ENCODE measurements around the gene ARHGAP6. TPM values are rescaled to one million over a fixed set of nuclear protein-coding genes. Genes with fewer than 3 reads are reported as not detected.

Gene ARHGAP6
- total and polyA plus RNA-seq, 9 of the 15 experiments (the other 6 are each of a cell fraction or from before 2014, with no cell fraction given) = 12.5 to 63.6 (median 41.8) TPM

DNA sequence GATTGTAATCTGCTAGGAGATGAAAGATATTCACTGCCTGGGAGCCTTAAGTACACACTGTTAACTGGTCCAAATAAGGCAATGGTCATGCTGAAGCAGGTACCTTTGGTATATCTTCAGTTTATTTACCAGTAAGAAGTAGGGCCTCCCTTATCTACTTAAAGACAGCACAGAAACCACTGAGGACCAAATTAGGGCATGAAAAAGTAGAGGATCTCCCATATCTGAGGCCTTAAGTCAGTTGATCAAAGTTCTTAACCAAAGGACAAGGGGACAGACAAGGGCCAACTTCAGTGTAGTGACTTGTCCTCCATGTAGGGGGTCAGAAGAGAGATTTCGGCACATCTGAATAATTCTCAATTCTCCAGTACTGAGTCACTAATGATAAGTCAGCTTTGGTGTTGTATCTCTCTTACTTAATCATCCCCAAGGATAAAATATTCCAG lies 313.4 kb downstream of the ARHGAP6 start (continued):
- TF ChIP-seq, protein P1, sequence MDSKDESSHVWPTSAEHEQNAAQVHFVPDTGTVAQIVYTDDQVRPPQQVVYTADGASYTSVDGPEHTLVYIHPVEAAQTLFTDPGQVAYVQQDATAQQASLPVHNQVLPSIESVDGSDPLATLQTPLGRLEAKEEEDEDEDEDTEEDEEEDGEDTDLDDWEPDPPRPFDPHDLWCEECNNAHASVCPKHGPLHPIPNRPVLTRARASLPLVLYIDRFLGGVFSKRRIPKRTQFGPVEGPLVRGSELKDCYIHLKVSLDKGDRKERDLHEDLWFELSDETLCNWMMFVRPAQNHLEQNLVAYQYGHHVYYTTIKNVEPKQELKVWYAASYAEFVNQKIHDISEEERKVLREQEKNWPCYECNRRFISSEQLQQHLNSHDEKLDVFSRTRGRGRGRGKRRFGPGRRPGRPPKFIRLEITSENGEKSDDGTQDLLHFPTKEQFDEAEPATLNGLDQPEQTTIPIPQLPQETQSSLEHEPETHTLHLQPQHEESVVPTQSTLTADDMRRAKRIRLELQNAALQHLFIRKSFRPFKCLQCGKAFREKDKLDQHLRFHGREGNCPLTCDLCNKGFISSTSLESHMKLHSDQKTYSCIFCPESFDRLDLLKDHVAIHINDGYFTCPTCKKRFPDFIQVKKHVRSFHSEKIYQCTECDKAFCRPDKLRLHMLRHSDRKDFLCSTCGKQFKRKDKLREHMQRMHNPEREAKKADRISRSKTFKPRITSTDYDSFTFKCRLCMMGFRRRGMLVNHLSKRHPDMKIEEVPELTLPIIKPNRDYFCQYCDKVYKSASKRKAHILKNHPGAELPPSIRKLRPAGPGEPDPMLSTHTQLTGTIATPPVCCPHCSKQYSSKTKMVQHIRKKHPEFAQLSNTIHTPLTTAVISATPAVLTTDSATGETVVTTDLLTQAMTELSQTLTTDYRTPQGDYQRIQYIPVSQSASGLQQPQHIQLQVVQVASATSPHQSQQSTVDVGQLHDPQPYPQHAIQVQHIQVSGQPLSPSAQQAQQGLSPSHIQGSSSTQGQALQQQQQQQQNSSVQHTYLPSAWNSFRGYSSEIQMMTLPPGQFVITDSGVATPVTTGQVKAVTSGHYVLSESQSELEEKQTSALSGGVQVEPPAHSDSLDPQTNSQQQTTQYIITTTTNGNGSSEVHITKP (IDR thresholded peaks at IDR 0.05; ENCODE audit: partially characterized antibody) = no peak
- TF ChIP-seq PHTF2 (CRISPR knock-in tag; IDR thresholded peaks at IDR 0.05) = 0 out of 2 replicates have a peak, but pooled peaks have one; percentile 14
- TF ChIP-seq ZNF561 (CRISPR knock-in tag; conservative IDR thresholded peaks at IDR 0.05) = no peak
- peak; percentile 39 for TF ChIP-seq TCF3 (CRISPR knock-in tag; IDR thresholded peaks at IDR 0.05)
- TF ChIP-seq ZBTB11 (CRISPR knock-in tag; IDR thresholded peaks at IDR 0.05) = 0 out of 6 replicates have a peak, but pooled peaks of 1 of the 3 experiments have one; percentile 36
- peak; percentile 17; the same call in 1 of the 2 replicates for TF ChIP-seq DPF2 (IDR thresholded peaks at IDR 0.05)
- TF ChIP-seq POLR2A (conservative IDR thresholded peaks at IDR 0.05) = 0 out of 2 replicates have a peak, but pooled peaks have one; percentile 18
- TF ChIP-seq MTA3 (IDR thresholded peaks at IDR 0.05; ENCODE audit: borderline replicate concordance) = 0 out of 2 replicates have a peak, but pooled peaks have one; percentile 20
- TF ChIP-seq, protein P2, sequence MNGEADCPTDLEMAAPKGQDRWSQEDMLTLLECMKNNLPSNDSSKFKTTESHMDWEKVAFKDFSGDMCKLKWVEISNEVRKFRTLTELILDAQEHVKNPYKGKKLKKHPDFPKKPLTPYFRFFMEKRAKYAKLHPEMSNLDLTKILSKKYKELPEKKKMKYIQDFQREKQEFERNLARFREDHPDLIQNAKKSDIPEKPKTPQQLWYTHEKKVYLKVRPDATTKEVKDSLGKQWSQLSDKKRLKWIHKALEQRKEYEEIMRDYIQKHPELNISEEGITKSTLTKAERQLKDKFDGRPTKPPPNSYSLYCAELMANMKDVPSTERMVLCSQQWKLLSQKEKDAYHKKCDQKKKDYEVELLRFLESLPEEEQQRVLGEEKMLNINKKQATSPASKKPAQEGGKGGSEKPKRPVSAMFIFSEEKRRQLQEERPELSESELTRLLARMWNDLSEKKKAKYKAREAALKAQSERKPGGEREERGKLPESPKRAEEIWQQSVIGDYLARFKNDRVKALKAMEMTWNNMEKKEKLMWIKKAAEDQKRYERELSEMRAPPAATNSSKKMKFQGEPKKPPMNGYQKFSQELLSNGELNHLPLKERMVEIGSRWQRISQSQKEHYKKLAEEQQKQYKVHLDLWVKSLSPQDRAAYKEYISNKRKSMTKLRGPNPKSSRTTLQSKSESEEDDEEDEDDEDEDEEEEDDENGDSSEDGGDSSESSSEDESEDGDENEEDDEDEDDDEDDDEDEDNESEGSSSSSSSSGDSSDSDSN (IDR thresholded peaks at IDR 0.05; ENCODE audit: borderline replicate concordance in 1 of 2, low read depth in 2 of 2, low read length in 2 of 2) = no peak
- TF ChIP-seq KLF1 (tag; IDR thresholded peaks at IDR 0.05) = no peak
- no peak for TF ChIP-seq HDAC6 (IDR thresholded peaks at IDR 0.05; ENCODE audit: low read depth, low read length)
- peak; percentile 49; the same call in 1 of the 2 replicates for TF ChIP-seq DMBX1 (CRISPR knock-in tag; IDR thresholded peaks at IDR 0.05; ENCODE audit: borderline replicate concordance)
- TF ChIP-seq, protein P3, sequence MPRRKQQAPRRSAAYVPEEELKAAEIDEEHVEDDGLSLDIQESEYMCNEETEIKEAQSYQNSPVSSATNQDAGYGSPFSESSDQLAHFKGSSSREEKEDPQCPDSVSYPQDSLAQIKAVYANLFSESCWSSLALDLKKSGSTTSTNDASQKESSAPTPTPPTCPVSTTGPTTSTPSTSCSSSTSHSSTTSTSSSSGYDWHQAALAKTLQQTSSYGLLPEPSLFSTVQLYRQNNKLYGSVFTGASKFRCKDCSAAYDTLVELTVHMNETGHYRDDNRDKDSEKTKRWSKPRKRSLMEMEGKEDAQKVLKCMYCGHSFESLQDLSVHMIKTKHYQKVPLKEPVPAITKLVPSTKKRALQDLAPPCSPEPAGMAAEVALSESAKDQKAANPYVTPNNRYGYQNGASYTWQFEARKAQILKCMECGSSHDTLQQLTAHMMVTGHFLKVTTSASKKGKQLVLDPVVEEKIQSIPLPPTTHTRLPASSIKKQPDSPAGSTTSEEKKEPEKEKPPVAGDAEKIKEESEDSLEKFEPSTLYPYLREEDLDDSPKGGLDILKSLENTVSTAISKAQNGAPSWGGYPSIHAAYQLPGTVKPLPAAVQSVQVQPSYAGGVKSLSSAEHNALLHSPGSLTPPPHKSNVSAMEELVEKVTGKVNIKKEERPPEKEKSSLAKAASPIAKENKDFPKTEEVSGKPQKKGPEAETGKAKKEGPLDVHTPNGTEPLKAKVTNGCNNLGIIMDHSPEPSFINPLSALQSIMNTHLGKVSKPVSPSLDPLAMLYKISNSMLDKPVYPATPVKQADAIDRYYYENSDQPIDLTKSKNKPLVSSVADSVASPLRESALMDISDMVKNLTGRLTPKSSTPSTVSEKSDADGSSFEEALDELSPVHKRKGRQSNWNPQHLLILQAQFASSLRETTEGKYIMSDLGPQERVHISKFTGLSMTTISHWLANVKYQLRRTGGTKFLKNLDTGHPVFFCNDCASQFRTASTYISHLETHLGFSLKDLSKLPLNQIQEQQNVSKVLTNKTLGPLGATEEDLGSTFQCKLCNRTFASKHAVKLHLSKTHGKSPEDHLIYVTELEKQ (CRISPR knock-in tag; IDR thresholded peaks at IDR 0.05) = no peak
